C4-2B (cell line): ENCODE results near the gene GRIA4.

Experiments
- H3K27ac ChIP-seq: fragments of 450-650 bp; 2 replicates; pipeline ENCODE4 v1.5.1; 2017
- ZFX ChIP-seq: fragments of 450-650 bp; IDR thresholded peaks from 2 replicates; pipeline ENCODE4 v1.6.1; 2017
- TF ChIP-seq, protein P1 (sequence below): fragments of 450-650 bp; conservative IDR thresholded peaks from 2 replicates; pipeline ENCODE4 v1.5.1; 2017; ENCODE audit warnings: mild to moderate bottlenecking

Gene GRIA4

GRCh38 chr11:105713696-105714095 is 103.8 kb downstream of the GRIA4 start:
- no peak for TF ChIP-seq ZFX
- TF ChIP-seq, protein P1, sequence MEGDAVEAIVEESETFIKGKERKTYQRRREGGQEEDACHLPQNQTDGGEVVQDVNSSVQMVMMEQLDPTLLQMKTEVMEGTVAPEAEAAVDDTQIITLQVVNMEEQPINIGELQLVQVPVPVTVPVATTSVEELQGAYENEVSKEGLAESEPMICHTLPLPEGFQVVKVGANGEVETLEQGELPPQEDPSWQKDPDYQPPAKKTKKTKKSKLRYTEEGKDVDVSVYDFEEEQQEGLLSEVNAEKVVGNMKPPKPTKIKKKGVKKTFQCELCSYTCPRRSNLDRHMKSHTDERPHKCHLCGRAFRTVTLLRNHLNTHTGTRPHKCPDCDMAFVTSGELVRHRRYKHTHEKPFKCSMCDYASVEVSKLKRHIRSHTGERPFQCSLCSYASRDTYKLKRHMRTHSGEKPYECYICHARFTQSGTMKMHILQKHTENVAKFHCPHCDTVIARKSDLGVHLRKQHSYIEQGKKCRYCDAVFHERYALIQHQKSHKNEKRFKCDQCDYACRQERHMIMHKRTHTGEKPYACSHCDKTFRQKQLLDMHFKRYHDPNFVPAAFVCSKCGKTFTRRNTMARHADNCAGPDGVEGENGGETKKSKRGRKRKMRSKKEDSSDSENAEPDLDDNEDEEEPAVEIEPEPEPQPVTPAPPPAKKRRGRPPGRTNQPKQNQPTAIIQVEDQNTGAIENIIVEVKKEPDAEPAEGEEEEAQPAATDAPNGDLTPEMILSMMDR: no peak
- no peak overlapping the region for H3K27ac ChIP-seq

DNA sequence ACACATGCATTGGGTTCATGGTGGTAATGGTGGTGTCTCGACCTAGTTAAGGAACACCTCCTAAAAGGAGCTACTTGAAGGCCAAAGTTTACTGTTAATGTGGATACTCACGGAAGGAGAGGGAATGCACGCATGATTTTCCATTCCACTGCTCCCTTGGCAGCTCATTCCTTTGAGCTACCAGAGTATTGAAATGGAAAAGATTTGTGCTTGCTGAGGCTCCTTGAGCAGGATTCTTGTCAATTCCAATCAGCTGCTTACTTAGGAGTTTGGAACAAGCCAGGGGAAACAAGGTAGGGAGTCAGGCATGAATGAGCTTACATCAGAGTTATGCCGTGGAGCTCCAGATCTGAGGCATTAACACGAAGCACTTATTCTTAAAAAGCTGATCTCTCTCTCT is 108.8 kb downstream of the GRIA4 start:
- TF ChIP-seq, protein P1: no peak
- TF ChIP-seq ZFX: no peak
- no peak overlapping the region for H3K27ac ChIP-seq

- H3K27ac ChIP-seq: no peak overlapping the region
- TF ChIP-seq, protein P1: no peak
- no peak for TF ChIP-seq ZFX
These were observed 109.4 kb downstream of the GRIA4 start for GRCh38 chr11:105719073-105719822.

GRCh38 chr11:105720096-105720495 is 110.2 kb downstream of the GRIA4 start:
- TF ChIP-seq ZFX: no peak
- TF ChIP-seq, protein P1: no peak
- H3K27ac ChIP-seq: no peak overlapping the region

DNA sequence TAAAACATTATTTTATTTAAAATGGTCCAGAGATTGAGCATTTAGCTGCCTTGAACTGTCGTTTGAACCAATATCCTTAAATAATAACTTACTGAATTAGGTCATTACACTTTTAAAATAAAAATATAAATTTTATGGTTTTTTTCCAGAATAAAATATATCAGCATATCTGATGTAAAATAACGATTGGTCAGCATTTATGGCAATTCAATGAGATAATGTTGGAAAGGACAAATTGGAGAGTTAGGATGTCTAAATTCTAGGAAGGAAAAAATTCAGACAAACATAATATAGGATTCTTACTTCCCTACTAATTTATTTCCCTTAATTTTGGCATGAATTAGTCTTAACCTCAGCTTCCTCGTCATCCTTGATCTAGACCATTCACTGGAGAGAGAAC is 113.4 kb downstream of the GRIA4 start:
- TF ChIP-seq, protein P1: no peak
- no peak for TF ChIP-seq ZFX
- H3K27ac ChIP-seq: no peak overlapping the region

GRCh38 chr11:105732611-105733010 is 122.7 kb downstream of the GRIA4 start:
- TF ChIP-seq, protein P1: no peak
- no peak for TF ChIP-seq ZFX
- no peak overlapping the region for H3K27ac ChIP-seq

DNA sequence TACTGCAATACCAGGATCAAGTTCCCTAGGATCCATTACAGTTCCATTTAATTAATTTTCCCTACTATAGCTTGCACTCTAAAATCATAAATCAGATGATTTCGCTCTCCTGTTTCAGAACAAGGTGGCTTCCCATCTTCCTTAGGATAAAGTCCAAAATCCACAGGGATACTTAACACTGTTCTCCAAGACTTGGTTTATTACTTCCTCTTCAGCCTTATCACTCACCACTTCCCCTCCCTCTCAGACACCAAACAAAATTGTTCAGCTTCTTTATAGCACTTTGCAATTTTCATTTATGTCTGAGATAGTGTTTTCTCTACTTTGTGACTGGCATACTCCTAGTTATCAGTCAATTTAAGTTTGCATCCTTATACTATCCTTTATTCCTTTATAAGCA is 124.6 kb downstream of the GRIA4 start:
- H3K27ac ChIP-seq: no peak overlapping the region
- TF ChIP-seq ZFX: no peak
- TF ChIP-seq, protein P1: no peak
